ENCODE data around the gene ARRDC3.

DNA sequence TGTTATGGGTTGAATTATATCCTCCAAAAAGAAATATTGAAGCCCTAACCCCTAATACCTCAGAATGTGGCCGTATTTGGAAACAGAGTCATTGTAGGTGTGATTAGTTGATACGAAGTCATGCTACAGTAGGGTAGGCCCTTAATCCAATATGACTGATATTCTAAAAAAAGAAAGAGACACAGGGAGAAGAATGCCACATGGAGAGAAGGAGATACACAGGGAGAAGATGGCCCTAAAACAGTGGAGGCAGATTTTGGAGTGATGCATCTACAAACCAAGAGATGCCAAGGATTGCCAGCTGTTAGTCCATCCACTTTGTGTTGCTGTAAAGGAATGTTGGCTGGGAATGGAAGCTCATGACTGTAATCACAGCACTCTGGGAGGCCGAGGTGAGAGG lies 21.3 kb downstream of the ARRDC3 start:
- TF ChIP-seq, protein P1, sequence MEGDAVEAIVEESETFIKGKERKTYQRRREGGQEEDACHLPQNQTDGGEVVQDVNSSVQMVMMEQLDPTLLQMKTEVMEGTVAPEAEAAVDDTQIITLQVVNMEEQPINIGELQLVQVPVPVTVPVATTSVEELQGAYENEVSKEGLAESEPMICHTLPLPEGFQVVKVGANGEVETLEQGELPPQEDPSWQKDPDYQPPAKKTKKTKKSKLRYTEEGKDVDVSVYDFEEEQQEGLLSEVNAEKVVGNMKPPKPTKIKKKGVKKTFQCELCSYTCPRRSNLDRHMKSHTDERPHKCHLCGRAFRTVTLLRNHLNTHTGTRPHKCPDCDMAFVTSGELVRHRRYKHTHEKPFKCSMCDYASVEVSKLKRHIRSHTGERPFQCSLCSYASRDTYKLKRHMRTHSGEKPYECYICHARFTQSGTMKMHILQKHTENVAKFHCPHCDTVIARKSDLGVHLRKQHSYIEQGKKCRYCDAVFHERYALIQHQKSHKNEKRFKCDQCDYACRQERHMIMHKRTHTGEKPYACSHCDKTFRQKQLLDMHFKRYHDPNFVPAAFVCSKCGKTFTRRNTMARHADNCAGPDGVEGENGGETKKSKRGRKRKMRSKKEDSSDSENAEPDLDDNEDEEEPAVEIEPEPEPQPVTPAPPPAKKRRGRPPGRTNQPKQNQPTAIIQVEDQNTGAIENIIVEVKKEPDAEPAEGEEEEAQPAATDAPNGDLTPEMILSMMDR (IDR thresholded peaks at IDR 0.05; ENCODE audit: extremely low read depth in 1 of 2, insufficient read depth in 1 of 2, low read depth in 1 of 2, low read length in 2 of 2) = no peak
- TF ChIP-seq POLR2A (IDR thresholded peaks at IDR 0.05; ENCODE audit: low read depth, low read length) = no peak
